ENCODE measurements around the gene G6PC3. TPM values are rescaled to one million over a fixed set of nuclear protein-coding genes. Genes with fewer than 3 reads are reported as not detected.

The G6PC3 gene
- total RNA-seq, 1 experiment from 2014 or later = 22.9 TPM

DNA sequence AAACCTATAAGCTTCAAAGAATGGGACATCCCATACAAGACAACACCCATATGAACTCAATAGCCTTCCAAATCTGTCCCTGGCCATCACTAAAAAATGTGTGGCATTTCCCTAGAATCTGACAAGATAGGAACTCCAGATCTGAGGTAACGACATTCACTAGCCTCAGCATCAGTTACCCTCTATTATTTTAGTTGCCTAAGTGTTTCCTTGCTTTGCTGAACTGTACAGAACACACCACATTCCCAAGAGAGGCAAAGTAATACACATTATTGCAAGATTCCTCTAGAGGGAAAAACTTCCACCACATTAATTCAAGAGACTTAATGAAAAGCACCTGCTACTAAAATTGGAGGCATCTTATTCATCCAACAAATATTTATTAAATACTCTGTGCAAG is 9.1 kb upstream of the G6PC3 start:
- DNase-seq (ENCODE audit: low read depth) = no peak

- no peak for DNase-seq (ENCODE audit: low read depth)
Measured at GRCh38 chr17:44062871-44063270, 7.7 kb upstream of the G6PC3 start.

GRCh38 chr17:44063704-44064639 is 6.6 kb upstream of the G6PC3 start:
- no peak for DNase-seq (ENCODE audit: low read depth)

DNA sequence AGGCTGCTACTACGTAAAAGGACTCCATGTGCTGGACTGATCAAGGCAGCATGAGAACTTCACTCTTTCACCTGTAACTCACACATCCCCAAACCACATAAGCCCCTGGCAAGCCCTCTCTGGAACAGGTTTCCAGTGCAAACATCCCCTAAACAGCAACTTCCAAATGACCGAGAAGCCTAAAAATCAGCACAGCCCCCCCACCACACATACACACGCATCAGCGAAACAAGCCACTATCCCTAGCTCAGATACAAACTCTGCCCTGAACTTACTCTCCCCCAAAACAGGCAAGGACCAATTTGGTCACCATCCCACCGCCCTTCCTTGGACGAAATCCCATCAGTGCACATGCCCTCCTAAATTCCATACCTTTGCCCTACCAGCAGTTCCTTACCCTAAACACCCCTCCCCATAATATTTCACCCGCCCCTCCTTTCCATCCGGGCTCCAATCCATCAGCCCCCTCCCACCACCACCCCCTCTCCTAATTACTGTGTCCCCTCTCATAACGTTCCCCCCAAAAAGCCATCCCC is 4.8 kb upstream of the G6PC3 start:
- no peak for DNase-seq (ENCODE audit: low read depth)

DNA sequence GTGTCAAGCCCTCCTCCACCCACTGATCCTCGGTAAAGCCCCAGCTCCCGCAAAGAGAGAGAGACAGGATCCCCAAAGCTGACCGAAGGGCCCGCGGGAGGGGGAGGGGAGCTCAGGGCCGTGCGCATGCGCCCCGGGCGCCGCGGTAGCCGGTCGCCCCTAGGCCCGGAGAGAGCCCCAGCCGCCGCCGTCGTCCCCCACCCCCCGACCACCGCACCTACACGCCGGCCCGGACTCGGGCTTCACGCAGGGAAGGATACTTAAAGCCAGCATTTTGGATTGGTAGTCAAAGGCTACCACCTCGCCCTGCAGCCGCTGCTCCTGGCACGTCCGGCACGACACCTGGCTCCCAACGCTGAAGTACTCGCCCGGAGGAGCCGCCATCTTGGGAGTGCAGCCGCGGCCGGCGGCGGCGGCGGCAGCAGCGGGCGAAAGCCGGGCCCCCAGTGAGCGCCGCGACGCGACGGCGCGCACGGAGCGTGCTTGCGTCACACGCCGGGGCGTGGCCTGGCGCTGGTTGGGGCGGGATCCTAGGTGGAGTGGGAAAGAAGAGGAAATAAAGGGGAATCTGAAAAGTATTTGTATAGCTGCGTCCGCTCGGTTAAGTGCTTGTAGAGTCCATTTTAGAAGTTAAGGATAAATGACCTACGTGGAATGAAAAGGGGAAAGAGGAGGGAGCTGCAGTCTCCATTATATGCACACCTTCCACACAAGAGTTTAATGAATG is 4.2 kb upstream of the G6PC3 start, which contains the start of gene LSM12:
Gene LSM12, minus strand, starts transcription at position 468 of the 727 bp plus-strand sequence. Its CDS starts 84 bp downstream, at position 384.
- peak; percentile 74 for DNase-seq (ENCODE audit: low read depth)

- DNase-seq (ENCODE audit: low read depth) = no peak
Measured at GRCh38 chr17:44067545-44067940, 3.0 kb upstream of the G6PC3 start.

DNA sequence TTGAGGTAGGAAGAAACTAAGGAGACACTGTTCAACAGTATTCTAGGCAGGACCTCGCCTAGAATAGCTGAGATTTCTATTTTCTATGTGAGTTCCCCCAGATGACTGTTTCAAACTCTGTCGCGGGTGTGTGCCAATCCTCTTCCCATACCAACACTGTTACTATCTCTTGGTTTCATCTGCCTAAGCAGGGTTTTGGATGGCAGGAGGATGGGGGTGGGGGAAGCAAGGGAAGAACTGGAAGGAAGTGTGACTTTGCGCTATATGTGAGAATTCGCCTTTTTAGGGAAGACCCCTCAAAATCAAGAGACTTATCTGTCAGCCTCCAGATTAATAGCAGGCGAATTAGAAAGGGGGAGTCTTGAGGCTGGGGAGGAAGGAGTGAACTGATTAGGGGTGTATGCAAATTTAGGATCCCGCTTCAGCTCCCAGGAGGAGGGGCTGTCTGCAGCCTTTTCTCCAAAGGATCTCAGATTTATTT is 521 bp upstream of the G6PC3 start:
- no peak for DNase-seq (ENCODE audit: low read depth)

- peak; percentile 60 for DNase-seq (ENCODE audit: low read depth)
Measured at GRCh38 chr17:44071198-44071520, 624 bp downstream of the G6PC3 start.

DNA sequence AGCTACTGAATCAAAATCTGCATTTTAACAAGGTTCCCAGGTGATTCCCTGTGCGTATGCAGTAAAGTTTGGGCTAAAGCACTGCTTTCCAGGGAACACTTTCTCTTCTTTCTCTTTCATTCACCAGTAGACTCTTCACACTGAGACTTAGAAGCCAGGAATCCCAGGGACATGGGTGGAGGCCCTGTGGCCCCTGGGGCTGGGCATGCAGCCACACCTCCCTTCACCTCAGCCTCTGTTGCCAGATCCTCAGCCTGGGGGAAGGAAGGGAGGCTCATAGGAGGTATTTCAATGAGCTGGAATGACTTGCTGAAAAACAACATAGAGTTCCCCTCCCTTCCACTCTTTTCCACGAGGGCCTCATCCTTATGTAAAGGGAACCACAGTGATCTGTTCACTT is 1.2 kb downstream of the G6PC3 start:
- no peak for DNase-seq (ENCODE audit: low read depth)

- DNase-seq (ENCODE audit: low read depth) = no peak
Measured at GRCh38 chr17:44074231-44074910, 3.8 kb downstream of the G6PC3 start.

GRCh38 chr17:44074911-44075285 is 4.4 kb downstream of the G6PC3 start:
- no peak for DNase-seq (ENCODE audit: low read depth)

DNA sequence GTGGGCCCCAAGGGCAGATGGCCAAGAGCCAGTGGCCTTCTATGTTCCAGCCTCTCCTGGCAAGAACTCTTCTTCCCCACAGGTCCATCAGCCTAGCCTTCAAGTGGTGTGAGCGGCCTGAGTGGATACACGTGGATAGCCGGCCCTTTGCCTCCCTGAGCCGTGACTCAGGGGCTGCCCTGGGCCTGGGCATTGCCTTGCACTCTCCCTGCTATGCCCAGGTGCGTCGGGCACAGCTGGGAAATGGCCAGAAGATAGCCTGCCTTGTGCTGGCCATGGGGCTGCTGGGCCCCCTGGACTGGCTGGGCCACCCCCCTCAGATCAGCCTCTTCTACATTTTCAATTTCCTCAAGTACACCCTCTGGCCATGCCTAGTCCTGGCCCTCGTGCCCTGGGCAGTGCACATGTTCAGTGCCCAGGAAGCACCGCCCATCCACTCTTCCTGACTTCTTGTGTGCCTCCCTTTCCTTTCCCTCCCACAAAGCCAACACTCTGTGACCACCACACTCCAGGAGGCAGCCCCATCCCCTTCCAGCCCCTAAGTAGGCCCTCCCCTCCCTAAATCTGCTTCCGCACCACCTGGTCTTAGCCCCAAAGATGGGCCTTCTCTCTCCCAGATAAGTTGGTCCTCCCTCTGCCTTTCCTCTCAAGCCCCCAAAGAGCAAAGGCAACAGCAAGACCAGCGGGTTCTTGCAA is 5.2 kb downstream of the G6PC3 start:
- no peak for DNase-seq (ENCODE audit: low read depth)

- DNase-seq (ENCODE audit: low read depth) = no peak
Measured at GRCh38 chr17:44076716-44077594, 6.4 kb downstream of the G6PC3 start.

GRCh38 chr17:44077595-44077909 is 7.0 kb downstream of the G6PC3 start:
- DNase-seq (ENCODE audit: low read depth) = no peak

- DNase-seq (ENCODE audit: low read depth) = no peak
Measured at GRCh38 chr17:44078412-44078811, 7.9 kb downstream of the G6PC3 start.

DNA sequence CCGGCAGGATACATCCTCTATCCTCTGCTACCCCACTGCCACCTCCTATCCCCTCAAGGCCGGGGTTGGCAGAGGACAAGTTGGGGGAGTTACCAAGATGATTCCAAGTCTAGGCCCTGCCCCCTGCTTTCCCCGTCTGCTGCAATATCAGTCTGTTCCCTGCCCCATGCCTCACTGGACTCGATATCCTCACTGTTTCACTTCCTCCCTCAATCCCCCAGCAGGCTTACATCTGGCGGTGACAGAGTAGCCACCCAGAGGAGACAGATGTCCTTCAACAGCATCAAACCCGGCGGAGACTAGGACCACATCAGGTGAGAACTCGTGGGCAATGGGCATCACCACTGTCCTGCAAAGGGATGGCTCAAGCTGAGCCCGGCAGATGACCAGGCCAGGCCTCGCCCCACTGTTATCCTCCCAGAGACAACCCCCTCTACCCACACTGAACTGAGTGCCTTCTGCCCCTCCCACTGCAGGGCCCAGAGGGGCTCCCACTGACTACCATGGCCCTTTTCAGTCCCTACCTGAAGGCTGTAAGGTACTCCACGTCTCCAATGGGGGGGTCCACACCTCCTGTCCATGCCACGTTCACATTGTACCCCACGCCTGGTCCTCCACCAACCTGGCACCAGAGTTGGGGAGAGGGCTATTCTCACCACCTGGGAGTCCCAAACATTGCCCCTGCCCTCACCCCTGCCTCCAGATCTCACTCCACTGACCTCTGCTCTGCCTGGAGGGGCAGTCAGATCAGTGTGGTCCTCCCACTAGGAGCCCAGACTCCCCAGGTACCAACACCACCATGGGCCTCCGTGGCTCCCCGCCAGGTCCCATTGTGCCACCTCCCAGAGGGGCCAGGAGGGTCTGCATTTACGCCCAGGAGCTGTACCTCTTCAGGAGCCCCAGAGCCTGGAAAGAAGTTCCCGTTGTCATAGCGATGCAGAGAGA is 9.6 kb downstream of the G6PC3 start:
- no peak for DNase-seq (ENCODE audit: low read depth)

DNA sequence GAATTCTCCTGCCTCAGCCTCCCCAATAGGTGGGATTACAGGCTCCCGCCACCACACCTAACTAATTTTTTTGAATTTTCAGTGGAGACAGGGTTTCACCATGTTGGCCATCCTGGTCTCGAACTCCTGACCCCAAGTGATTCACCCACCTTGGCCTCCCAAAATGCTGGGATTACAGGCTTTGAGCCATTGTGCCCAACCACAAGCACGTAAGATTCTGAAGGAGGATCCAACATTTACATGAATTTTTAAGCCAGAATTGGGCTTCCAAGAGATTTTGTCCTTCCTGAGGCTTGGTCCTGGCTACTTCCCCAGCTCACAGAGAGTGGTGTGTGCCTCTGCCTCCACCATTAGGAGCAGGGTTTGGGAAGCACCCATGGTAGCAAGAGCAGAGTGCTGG is 11.1 kb downstream of the G6PC3 start:
- peak; percentile 28 for DNase-seq (ENCODE audit: low read depth)

DNA sequence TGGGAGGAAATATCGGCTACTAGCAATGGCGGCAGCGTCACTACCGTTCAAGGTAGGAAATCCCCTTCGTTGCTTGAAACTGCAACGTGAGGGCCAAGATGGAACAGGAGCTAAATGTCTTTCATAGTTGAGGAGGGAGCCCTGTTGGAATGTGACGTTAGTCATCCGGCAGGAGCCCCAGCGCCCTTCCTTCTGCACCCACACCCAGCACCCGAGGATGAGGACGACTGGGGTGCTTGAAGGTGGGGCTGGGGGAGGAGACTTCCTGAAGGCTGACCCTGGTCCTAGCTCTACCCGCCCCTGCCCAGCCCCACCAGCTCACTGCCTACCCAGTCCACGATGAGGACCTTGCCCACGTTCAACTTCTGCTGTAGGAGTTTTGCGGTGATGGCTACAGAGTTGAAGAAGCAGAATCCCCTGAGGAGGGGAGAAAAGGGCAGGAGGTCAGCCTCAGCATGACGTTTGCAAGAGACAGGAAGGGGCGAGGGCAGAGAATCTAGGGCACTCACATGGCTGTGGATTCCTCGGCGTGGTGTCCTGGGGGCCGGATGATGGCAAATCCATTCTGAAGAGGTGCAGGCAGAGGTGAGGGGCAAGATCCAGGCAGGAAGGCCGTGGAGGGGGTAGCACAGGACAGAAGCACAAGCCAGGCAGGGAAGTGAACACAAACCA is 11.9 kb downstream of the G6PC3 start:
- DNase-seq (ENCODE audit: low read depth) = no peak

All from RPMI7951 (cell line).